Aorta (tissue), 5 donors: Measurements from ENCODE around the gene LRRC8D. TPM values are rescaled to one million over a fixed set of nuclear protein-coding genes. Genes with fewer than 3 reads are reported as not detected.

Experiments used
- ATAC-seq: fragments of 200-7000 bp; cut with Tn5 transposase; one replicate; pipeline ENCODE4 v1.9.1; 2022; ENCODE audit warnings: moderate library complexity; ENCODE audit not compliant: low FRiP score
- DNase-seq, 2 donors: peaks; one replicate each; pipeline ENCODE4 v3.0.0-alpha.2; 2020
- H3K27ac ChIP-seq, 2 donors: one replicate each; pipeline ENCODE4 v1.5.1; 2013; ENCODE audit warnings: low read length in 2 of 2, mild to moderate bottlenecking in 2 of 2, moderate library complexity in 2 of 2, control low read depth in 1 of 2, inconsistent platforms in 1 of 2, low read depth in 1 of 2
- H3K27me3 ChIP-seq, 2 donors: one replicate each; pipeline ENCODE4 v1.6.1; 2013; ENCODE audit warnings: control low read depth in 1 of 2, low read length in 1 of 2, mild to moderate bottlenecking in 1 of 2, moderate library complexity in 1 of 2; ENCODE audit not compliant: insufficient read depth in 2 of 2, control insufficient read depth in 1 of 2
- H3K36me3 ChIP-seq, 2 donors: one replicate each; pipeline ENCODE4 v1.6.1; 2013; ENCODE audit warnings: control low read depth in 1 of 2, low read length in 1 of 2, mild to moderate bottlenecking in 1 of 2; ENCODE audit not compliant: insufficient read depth in 2 of 2, control insufficient read depth in 1 of 2
- H3K4me1 ChIP-seq, 2 donors: one replicate each; pipeline ENCODE4 v1.6.1; 2013; ENCODE audit warnings: low read length in 2 of 2, control low read depth in 1 of 2, mild to moderate bottlenecking in 1 of 2, moderate library complexity in 1 of 2; ENCODE audit not compliant: insufficient read depth in 2 of 2, control insufficient read depth in 1 of 2
- H3K4me3 ChIP-seq, 2 donors: one replicate each; pipeline ENCODE4 v1.5.1; 2013; ENCODE audit warnings: low read length in 2 of 2, control low read depth in 1 of 2, mild to moderate bottlenecking in 1 of 2
- H3K9me3 ChIP-seq: one replicate; pipeline ENCODE4 v1.6.1; 2013; ENCODE audit warnings: mild to moderate bottlenecking, low read length; ENCODE audit not compliant: control insufficient read depth
- WGBS, 2 donors: extraction: QIAGEN DNeasy Blood & Tissue Kit; methylation state at CpG; one replicate each; pipeline ENCODE4 v1.1.7; 2013; 5-methylcytosine and 5-hydroxymethylcytosine counted together
- intact Hi-C, 2 donors: fragments of 100-400 bp; cut with DNase I; formaldehyde crosslinking; loops; one replicate each; pipeline versions ENCODE4 v1.14.2 to v1.15.0; 2022
- polyA plus RNA-seq, 2 donors: library from polyadenylated mRNA; stranded (reverse); fragments of 200-250 nt; gene quantifications; one replicate each; pipeline ENCODE4 v1.2.3, GENCODE V29; 2013
- total RNA-seq, 2 donors: library from RNA; stranded (reverse); fragmentation: NEBNext Ultra II Directional; extraction: Animal tissue kit (Norgen Biotek cat#: 25700); gene quantifications; one replicate each; pipeline ENCODE4 v1.2.1, GENCODE V29; 2021
- donor health status: healthy with polysubstance abuse.
- donor health status: Bipolar disorder and iron deficiency.
- donor health status: DM: no; HTN: no; CAD: no.
- donor health status: DM: no; HTN: no; CAD: no.
- donor health status: DM: yes; HTN: yes; CAD: no.

LRRC8D gene
- total and polyA plus RNA-seq, 4 donors: 0.38 to 10.3 (median 4.0) TPM

- no peak overlapping the region for H3K27ac ChIP-seq
- intact Hi-C loops: no loop called here
These were observed 7.8 kb upstream of the LRRC8D start for GRCh38 chr1:89812992-89813391.

GRCh38 chr1:89815040-89815439 is 5.8 kb upstream of the LRRC8D start:
- 86 to 91% methylated on average over 1 of the region's 1 CpG for WGBS, 2 donors
- no peak for ATAC-seq
- intact Hi-C loops: no loop called here
- no peak overlapping the region for H3K4me3 ChIP-seq
- no peaks in the 10 kb centered on the region for H3K36me3 ChIP-seq
- H3K27ac ChIP-seq: no peak overlapping the region
- no peak for DNase-seq
- no peaks in the 10 kb centered on the region for H3K4me1 ChIP-seq
- no peaks in the 10 kb centered on the region for H3K27me3 ChIP-seq
- no peaks in the 10 kb centered on the region for H3K9me3 ChIP-seq

More at GRCh38 chr1:89812992-89813391, 7.8 kb upstream of the LRRC8D start:
- Histone ChIP-seq H3K4me1 (no peaks in the 10 kb centered on the region), H3K27me3 (peaks cover 0 to 3% of the 10 kb centered on the region in 2 donors), H3K36me3 (no peaks in the 10 kb centered on the region), H3K4me3 (no peak overlapping the region), H3K9me3 (no peaks in the 10 kb centered on the region)
- 57 to 75% methylated on average over 1 of the region's 1 CpG for WGBS, 2 donors
- DNase-seq (no peak), ATAC-seq (no peak)

GRCh38 chr1:89815611-89816010 is 5.2 kb upstream of the LRRC8D start:
- intact Hi-C loops: no loop called here

GRCh38 chr1:89816366-89816765 is 4.5 kb upstream of the LRRC8D start:
- DNase-seq: no peak
- intact Hi-C loops: no loop called here
- Histone ChIP-seq H3K27me3 (no peaks in the 10 kb centered on the region), H3K4me1 (no peaks in the 10 kb centered on the region), H3K27ac (no peak overlapping the region), H3K4me3 (no peak overlapping the region), H3K9me3 (no peaks in the 10 kb centered on the region), H3K36me3 (no peaks in the 10 kb centered on the region)
- WGBS, 2 donors: 86 to 90% methylated on average over 2 of the region's 2 CpGs
- no peak for ATAC-seq

More at GRCh38 chr1:89815611-89816010, 5.2 kb upstream of the LRRC8D start:
- Histone ChIP-seq H3K36me3 (no peaks in the 10 kb centered on the region), H3K27ac (no peak overlapping the region), H3K4me3 (no peak overlapping the region), H3K9me3 (no peaks in the 10 kb centered on the region), H3K4me1 (no peaks in the 10 kb centered on the region), H3K27me3 (no peaks in the 10 kb centered on the region)
- ATAC-seq (no peak), DNase-seq (no peak)
- 86 to 87% methylated on average over 5 of the region's 5 CpGs for WGBS, 2 donors

GRCh38 chr1:89821322-89822108 is 683 bp downstream of the LRRC8D start:
- Histone ChIP-seq H3K9me3 (no peaks in the 10 kb centered on the region), H3K4me1 (no peaks in the 10 kb centered on the region), H3K27ac (no peak overlapping the region), H3K4me3 (peak overlapping the region; percentile 57 to 89), H3K27me3 (no peaks in the 10 kb centered on the region), H3K36me3 (no peaks in the 10 kb centered on the region)
- ATAC-seq: peak; percentile 61
- whole genome bisulfite sequencing, 2 donors: 1% methylated on average over 48 to 73 of the region's 73 CpGs
- DNase-seq: peak; percentile 74 to 80
- intact Hi-C loops: loop anchor here in 1 of 2 donors (5.0 kb wide), 1 partner anchor 171 kb away; no protein-coding TSS in a partner anchor

GRCh38 chr1:89822109-89822962 is 1.5 kb downstream of the LRRC8D start:
- intact Hi-C loops: loop anchor here in 1 of 2 donors (5.0 kb wide), 1 partner anchor 170 kb away; no protein-coding TSS in a partner anchor
- H3K36me3 ChIP-seq: no peaks in the 10 kb centered on the region
- no peak for ATAC-seq
- H3K27me3 ChIP-seq: no peaks in the 10 kb centered on the region
- H3K4me1 ChIP-seq: no peaks in the 10 kb centered on the region
- 67 to 70% methylated on average over 17 of the region's 17 CpGs for WGBS, 2 donors
- DNase-seq: no peak
- no peak overlapping the region for H3K27ac ChIP-seq
- H3K9me3 ChIP-seq: no peaks in the 10 kb centered on the region
- no peak overlapping the region for H3K4me3 ChIP-seq

- H3K27ac ChIP-seq: no peak overlapping the region
- intact Hi-C loops: loop anchor here in 1 of 2 donors (5.0 kb wide), 1 partner anchor 169 kb away; no protein-coding TSS in a partner anchor
- H3K36me3 ChIP-seq: no peaks in the 10 kb centered on the region
- no peaks in the 10 kb centered on the region for H3K4me1 ChIP-seq
- H3K27me3 ChIP-seq: no peaks in the 10 kb centered on the region
- ATAC-seq: no peak
- no peak for DNase-seq
- no peaks in the 10 kb centered on the region for H3K9me3 ChIP-seq
- no peak overlapping the region for H3K4me3 ChIP-seq
- 88 to 89% methylated on average over 4 of the region's 4 CpGs for WGBS, 2 donors
These were observed 2.3 kb downstream of the LRRC8D start for GRCh38 chr1:89822999-89823628.

GRCh38 chr1:89823679-89824292 is 3.0 kb downstream of the LRRC8D start:
- WGBS, 2 donors: 83 to 85% methylated on average over 6 of the region's 6 CpGs
- DNase-seq (no peak), ATAC-seq (no peak)
- Histone ChIP-seq H3K4me3 (no peak overlapping the region), H3K27ac (no peak overlapping the region), H3K27me3 (no peaks in the 10 kb centered on the region), H3K36me3 (no peaks in the 10 kb centered on the region), H3K9me3 (no peaks in the 10 kb centered on the region), H3K4me1 (no peaks in the 10 kb centered on the region)
- intact Hi-C loops: loop anchor here in 1 of 2 donors (5.0 kb wide), 1 partner anchor 169 kb away; no protein-coding TSS in a partner anchor
